IPS DF 6.9 (cell line): ENCODE results near the gene FAM3C.
"Not testable (repeated sequence)": the region's sequence is repeated elsewhere in the genome, so short reads cannot be mapped to it uniquely, and the experiment has no call there.

ENCODE experiments used
- DNase-seq: peaks from one replicate; pipeline ENCODE4 v3.0.0-alpha.2; 2013; ENCODE audit warnings: low read depth, low spot score
- H3K27ac ChIP-seq: one replicate; pipeline ENCODE4 v1.5.1; 2013; ENCODE audit warnings: low read length, control low read depth
- H3K27me3 ChIP-seq: 2 replicates; pipeline ENCODE4 v1.6.1; 2013; ENCODE audit warnings: mild to moderate bottlenecking, low read length; ENCODE audit not compliant: control insufficient read depth, insufficient read depth
- H3K36me3 ChIP-seq: 2 replicates; pipeline ENCODE4 v1.6.1; 2013; ENCODE audit warnings: low read length; ENCODE audit not compliant: control insufficient read depth, insufficient read depth
- H3K4me1 ChIP-seq: 2 replicates; pipeline ENCODE4 v1.6.1; 2013; ENCODE audit warnings: low read length; ENCODE audit not compliant: control insufficient read depth, insufficient read depth
- H3K4me3 ChIP-seq: 2 replicates; pipeline ENCODE4 v1.5.1; 2013; ENCODE audit warnings: mild to moderate bottlenecking, low read length
- H3K9me3 ChIP-seq: 2 replicates; pipeline ENCODE4 v1.6.1; 2013; ENCODE audit warnings: low read length, inconsistent platforms; ENCODE audit not compliant: control insufficient read depth, insufficient read depth
- WGBS: extraction: QIAGEN DNeasy Blood & Tissue Kit; methylation state at CpG from one replicate; pipeline ENCODE4 v1.1.7; 2013; ENCODE audit warnings: mixed read lengths, missing lambda C conversion rate; ENCODE audit not compliant: insufficient read length, insufficient coverage; 5-methylcytosine and 5-hydroxymethylcytosine counted together

FAM3C gene

DNA sequence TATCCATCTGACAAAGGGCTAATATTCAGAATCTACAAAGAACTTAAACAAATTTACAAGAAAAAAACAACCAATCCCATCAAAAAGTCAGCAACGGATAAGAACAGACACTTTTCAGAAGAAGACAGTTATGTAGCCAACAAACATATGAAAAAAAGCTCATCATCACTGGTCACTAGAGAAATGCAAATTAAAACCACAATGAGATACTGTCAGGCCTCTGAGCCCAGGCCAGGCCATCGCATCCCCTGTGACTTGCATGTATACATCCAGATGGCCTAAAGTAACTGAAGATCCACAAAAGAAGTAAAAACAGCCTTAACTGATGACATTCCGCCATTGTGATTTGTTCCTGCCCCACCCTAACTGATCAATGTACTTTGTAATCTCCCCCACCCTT is 80.9 kb downstream of the FAM3C start:
- no CpG with 5 or more reads among the region's 3 CpGs for WGBS
- not testable (repeated sequence) for H3K4me3 ChIP-seq

DNA sequence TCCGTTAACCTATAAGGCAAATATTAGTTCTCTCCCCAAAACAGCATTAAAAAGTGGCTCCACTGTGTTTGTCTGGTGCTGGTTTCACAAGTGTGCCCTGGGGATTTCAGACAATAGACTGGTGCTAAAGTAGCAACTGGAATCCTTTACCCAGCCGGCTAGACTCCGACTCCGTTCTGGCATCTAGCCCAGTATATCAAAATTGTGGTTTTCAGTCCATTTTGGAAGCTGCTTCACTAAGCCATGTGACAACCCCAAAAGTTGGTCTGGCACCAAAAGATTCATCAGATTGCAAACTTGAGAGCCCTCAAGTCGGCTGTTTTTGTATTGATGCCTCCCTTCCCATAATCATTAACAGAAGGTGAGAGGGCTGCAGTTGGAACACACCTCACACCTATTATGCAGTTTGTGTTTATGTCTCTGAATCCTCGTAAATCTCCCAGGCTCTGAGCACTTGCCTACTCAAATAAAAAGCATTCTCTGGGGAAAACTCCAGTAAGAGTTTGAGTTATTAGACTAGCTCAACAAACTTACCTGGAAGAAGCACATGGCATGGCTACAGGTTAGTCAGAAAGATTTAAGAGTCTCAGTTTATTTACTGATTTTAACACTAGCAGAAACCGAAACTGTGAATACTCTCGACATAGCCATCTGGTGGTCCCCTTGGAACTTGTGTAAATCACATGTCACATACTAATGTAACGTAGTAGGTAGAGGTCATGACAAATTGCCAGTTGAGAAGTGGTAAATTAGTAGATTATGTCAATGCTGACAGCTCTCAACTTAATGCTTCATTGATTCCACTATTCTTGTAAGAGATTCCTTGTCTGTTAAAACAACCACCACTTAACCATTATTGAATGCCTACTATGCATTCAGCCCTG is 82.1 kb downstream of the FAM3C start:
- H3K36me3 ChIP-seq: no peaks in the 10 kb centered on the region
- H3K27me3 ChIP-seq: no peaks in the 10 kb centered on the region
- H3K27ac ChIP-seq: no peak overlapping the region
- no peak for DNase-seq
- H3K9me3 ChIP-seq: no peaks in the 10 kb centered on the region; the same call in 1 of the 2 replicates
- no peak overlapping the region for H3K4me3 ChIP-seq
- no CpG with 5 or more reads among the region's 9 CpGs for WGBS
- no peaks in the 10 kb centered on the region for H3K4me1 ChIP-seq

More for the DNA sequence above, 80.9 kb downstream of the FAM3C start:
- H3K27me3 ChIP-seq, DNase-seq, H3K27ac ChIP-seq, H3K9me3 ChIP-seq, H3K4me1 ChIP-seq, H3K36me3 ChIP-seq: not testable (repeated sequence)

DNA sequence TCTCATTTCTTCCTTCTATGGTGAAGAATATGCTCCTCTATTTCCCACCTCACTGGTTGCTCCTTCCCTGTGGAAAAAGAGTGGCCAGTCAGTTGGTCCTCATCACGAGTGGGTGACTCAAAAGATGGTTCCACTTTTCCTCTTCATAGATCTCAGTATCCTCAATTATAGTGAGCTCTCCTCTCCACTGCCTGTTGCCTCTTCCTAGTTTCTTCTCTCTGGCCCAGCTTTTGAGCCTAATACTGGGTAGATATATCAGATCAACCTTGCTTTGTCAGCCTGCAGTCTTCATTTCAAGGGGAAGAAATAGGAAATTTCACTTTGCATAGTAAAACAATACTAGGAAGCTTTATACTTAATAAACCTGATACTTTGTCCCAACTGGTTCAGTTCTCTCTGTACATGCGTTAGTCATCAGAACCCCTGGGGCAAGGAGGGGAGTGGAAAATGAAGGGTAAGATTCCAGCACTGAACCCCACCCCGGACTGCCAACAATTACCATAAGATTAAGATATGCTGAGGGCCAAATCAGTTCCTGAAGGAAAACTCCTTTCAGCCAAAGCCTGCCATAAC is 82.8 kb downstream of the FAM3C start:
- Histone ChIP-seq H3K9me3 (no peaks in the 10 kb centered on the region; the same call in 1 of the 2 replicates), H3K36me3 (no peaks in the 10 kb centered on the region), H3K27me3 (no peaks in the 10 kb centered on the region), H3K4me3 (no peak overlapping the region), H3K4me1 (no peaks in the 10 kb centered on the region), H3K27ac (no peak overlapping the region)
- no peak for DNase-seq
- no CpG with 5 or more reads among the region's 3 CpGs for WGBS

DNA sequence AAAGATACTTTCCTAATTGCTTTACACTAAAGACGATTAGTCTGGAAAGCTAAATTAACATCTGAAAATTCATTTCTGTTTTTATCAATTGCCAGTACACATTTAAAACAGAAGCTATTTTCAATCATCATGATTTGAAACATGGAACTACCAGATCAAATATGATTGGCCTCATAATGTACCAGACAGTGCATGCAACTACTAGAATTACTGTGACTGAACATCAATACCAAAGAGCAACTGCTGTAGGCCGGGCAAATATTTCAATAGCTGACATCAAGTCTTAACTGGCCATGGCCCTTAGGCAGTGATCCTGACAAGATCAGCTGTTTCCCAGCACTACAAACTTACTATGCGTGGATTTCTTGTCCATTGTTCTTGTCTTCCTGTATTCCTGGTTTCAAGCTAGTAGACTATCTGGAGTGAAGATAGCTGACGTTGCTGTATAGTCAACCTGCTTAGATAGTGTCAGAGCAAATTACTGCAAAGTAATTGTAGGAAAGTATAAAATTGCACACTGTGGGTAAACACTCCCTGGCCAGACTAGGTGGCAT is 89.0 kb downstream of the FAM3C start:
- no peaks in the 10 kb centered on the region for H3K4me1 ChIP-seq
- no peak overlapping the region for H3K4me3 ChIP-seq
- no peak for DNase-seq
- H3K36me3 ChIP-seq: no peaks in the 10 kb centered on the region
- no CpG with 5 or more reads among the region's 4 CpGs for WGBS
- H3K27ac ChIP-seq: no peak overlapping the region
- no peaks in the 10 kb centered on the region; the same call in 1 of the 2 replicates for H3K9me3 ChIP-seq
- H3K27me3 ChIP-seq: no peaks in the 10 kb centered on the region

DNA sequence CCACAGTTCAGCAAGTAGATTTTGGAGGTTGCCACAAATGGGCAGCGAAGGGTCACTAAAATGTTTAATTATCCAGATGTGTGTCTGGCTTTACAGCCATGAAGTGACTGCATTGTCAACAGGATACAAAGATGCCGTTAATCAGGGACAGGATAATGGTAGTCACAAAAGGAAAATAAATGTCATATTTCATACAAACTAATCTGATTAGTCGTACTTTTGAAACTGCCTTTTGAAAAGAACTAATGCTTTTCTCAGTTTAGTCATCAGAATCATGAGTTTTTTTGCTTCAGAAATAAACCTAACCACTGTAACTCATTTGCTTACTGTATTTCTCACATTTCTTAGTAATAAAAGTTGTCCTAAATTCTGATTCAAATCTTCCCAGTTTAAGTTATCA is 89.5 kb downstream of the FAM3C start:
- Histone ChIP-seq H3K4me3 (no peak overlapping the region), H3K27ac (no peak overlapping the region), H3K36me3 (no peaks in the 10 kb centered on the region), H3K4me1 (no peaks in the 10 kb centered on the region), H3K27me3 (no peaks in the 10 kb centered on the region), H3K9me3 (no peaks in the 10 kb centered on the region; the same call in 1 of the 2 replicates)
- WGBS: no CpG with 5 or more reads among the region's 3 CpGs
- DNase-seq: no peak

DNA sequence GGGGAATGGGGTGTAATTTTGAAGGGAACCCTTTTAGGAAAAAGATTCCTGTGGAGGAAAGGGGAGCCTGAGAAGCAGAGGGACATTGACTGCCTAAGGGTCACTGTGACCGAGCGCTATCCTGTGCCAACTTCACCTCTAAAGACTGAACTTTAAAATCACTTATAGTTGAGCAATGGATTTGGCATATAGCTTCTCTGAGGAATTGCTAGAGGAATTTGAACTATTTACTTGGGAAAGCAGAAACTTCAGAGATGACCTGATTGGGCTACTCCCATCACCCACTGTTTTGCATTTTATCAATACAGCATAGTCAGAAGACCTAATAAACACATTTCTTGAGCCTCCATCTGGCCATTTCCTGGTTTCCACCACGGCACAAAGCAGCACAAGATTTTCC is 91.0 kb downstream of the FAM3C start:
- Histone ChIP-seq H3K9me3 (no peaks in the 10 kb centered on the region; the same call in 1 of the 2 replicates), H3K36me3 (no peaks in the 10 kb centered on the region), H3K27ac (no peak overlapping the region), H3K4me3 (no peak overlapping the region), H3K27me3 (no peaks in the 10 kb centered on the region), H3K4me1 (no peaks in the 10 kb centered on the region)
- no peak for DNase-seq
- no CpG with 5 or more reads among the region's 3 CpGs for WGBS

DNA sequence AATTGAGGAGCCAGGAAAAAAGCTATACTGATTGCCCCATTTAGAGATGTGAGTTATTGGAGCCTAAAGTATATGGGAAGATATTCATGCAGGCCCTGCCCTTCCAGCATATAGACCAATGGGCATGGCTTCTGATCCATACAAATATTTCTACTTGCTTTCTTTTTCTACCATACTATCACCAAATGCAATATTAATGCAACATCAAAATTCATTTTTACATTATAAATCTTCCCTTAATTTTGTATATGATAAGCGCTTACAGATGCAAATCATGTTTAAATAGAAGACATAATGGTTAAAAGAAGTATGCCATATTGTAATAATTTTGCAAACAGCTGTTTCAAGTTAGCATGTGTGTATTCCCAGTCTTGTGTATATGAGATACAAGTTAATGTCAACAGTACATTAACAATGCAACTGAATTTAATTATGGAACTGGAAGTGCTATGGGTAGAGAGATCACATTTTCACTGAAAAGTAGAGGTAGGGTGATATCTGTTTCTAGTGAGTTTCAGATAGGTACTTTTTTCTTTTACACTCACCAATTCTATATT is 91.9 kb downstream of the FAM3C start:
- H3K36me3 ChIP-seq: no peaks in the 10 kb centered on the region
- no peaks in the 10 kb centered on the region for H3K4me1 ChIP-seq
- DNase-seq: no peak

DNA sequence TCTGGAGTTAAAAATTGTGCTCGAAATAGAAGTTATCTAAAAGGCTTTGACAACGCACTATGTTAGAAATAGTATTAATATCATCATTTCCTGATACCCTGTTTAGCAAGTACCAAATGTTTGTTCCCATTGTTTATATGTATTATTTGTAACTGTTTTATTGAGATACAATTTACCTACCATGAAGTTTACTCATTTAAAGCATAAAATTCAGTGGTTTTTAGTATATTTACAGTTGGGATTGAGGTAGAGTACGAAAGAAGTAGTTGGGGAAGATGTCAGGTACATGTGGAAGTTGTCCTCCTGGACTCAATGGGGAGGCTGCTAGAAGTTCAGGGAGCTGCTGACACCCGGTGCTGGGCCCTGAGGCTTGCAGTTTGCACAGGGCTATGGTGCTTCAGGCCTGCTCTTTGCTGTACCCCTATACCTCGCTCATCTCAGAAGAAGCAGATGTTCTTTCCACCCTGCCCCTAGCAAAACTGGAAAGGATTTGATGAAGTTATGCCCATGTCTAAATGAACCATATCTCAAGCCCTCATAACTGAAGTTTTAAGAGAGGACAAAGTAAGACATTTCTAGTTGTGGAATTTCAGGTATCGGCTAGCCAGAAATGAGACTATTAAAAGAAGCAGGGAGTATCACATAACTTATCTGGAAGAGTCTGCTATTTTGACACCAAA is 92.5 kb downstream of the FAM3C start:
- Histone ChIP-seq H3K4me3 (no peak overlapping the region), H3K4me1 (no peaks in the 10 kb centered on the region), H3K27ac (no peak overlapping the region), H3K27me3 (no peaks in the 10 kb centered on the region), H3K9me3 (no peaks in the 10 kb centered on the region), H3K36me3 (no peaks in the 10 kb centered on the region)
- 100% methylated on average over 1 of the region's 6 CpGs for WGBS
- no peak for DNase-seq

More for the DNA sequence above, 91.9 kb downstream of the FAM3C start:
- Histone ChIP-seq H3K27ac (no peak overlapping the region), H3K9me3 (no peaks in the 10 kb centered on the region), H3K4me3 (no peak overlapping the region), H3K27me3 (no peaks in the 10 kb centered on the region)
- WGBS: 100% methylated on average over 1 of the region's 1 CpG

DNA sequence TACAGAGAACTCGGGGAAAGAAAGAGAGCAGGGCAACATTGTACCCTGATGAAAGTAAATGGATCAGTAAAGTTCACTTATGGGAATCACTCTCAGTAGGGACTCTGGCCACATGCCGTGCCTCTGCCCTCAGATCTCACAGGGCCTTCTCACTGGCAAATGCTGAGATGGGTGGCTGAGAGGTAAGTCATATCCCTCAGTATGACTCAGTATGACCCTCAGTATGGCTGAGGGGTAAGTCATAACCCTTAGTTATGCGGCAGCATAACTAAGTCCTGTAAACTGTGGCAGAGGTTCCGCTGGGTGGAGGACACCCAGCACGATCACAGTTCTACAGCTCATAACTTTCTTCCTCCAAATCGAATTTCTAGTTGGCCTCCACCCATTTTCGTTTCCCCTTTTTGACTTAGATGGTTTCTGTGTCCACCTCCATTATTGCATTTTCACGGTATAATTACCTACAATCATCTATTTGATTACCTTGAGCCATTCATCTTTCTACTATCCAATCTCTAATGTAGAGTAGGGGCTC is 93.8 kb downstream of the FAM3C start:
- DNase-seq: no peak
- Histone ChIP-seq H3K4me3 (no peak overlapping the region), H3K27me3 (no peaks in the 10 kb centered on the region), H3K27ac (no peak overlapping the region), H3K36me3 (no peaks in the 10 kb centered on the region), H3K9me3 (no peaks in the 10 kb centered on the region), H3K4me1 (no peaks in the 10 kb centered on the region)
- WGBS: no CpG with 5 or more reads among the region's 8 CpGs
